Mucosa of rectum (tissue), 2 donors: Measurements from ENCODE around the gene C1QTNF12.
A peak's percentile ranks its signal among the peaks of the same experiment; 100 is the strongest.

Experiments
- H3K27ac ChIP-seq, 2 donors: one replicate each; pipeline ENCODE4 v1.7.0; 2013; ENCODE audit warnings: inconsistent platforms in 2 of 2, low read depth in 2 of 2, low read length in 2 of 2
- H3K27me3 ChIP-seq, 2 donors: one replicate each; pipeline ENCODE4 v1.7.0; 2013; ENCODE audit warnings: low read length in 2 of 2; ENCODE audit not compliant: control insufficient read depth in 2 of 2, insufficient read depth in 2 of 2
- H3K36me3 ChIP-seq, 2 donors: one replicate each; pipeline ENCODE4 v1.7.0; 2013; ENCODE audit warnings: low read length in 2 of 2; ENCODE audit not compliant: control insufficient read depth in 2 of 2, insufficient read depth in 2 of 2
- H3K4me1 ChIP-seq, 2 donors: one replicate each; pipeline ENCODE4 v1.7.0; 2013; ENCODE audit warnings: low read length in 2 of 2, mild to moderate bottlenecking in 1 of 2; ENCODE audit not compliant: control insufficient read depth in 2 of 2, insufficient read depth in 2 of 2
- H3K4me3 ChIP-seq, 2 donors: one replicate each; pipeline ENCODE4 v1.7.0; 2013; ENCODE audit warnings: low read length in 2 of 2
- H3K9ac ChIP-seq, 2 donors: one replicate each; pipeline ENCODE4 v1.7.0; 2013; ENCODE audit warnings: low read length in 2 of 2, low read depth in 1 of 2, mild to moderate bottlenecking in 1 of 2
- H3K9me3 ChIP-seq, 2 donors: one replicate each; pipeline ENCODE4 v1.7.0; 2013; ENCODE audit warnings: low read length in 2 of 2; ENCODE audit not compliant: control insufficient read depth in 2 of 2
- donor health status: healthy.
- donor health status: Normal muscosa, but diverticular disease.

Gene C1QTNF12

GRCh38 chr1:1206376-1206965 lies 40.1 kb downstream of the C1QTNF12 start, which contains the start of gene TNFRSF18:
Gene TNFRSF18 (minus strand): TSS chr1:1206592. CDS start chr1:1206571, 21 bp downstream.
- peaks cover 14 to 38% of the 10 kb centered on the region in 2 donors for H3K27me3 ChIP-seq
- H3K36me3 ChIP-seq: no peaks in the 10 kb centered on the region
- no peaks in the 10 kb centered on the region for H3K9me3 ChIP-seq
- H3K27ac ChIP-seq: peak within 1 kb of the TSS in 1 of 2 donors; percentile 32
- H3K9ac ChIP-seq: peak within 1 kb of the TSS in 1 of 2 donors; percentile 33
- peak within 1 kb of the TSS; percentile 5 to 37 for H3K4me3 ChIP-seq
- peaks cover 9 to 14% of the 10 kb centered on the region in 2 donors for H3K4me1 ChIP-seq

- Histone ChIP-seq H3K9me3 (no peaks in the 10 kb centered on the region), H3K4me1 (peaks cover 9 to 14% of the 10 kb centered on the region in 2 donors), H3K4me3 (peak overlapping the region in 1 of 2 donors; percentile 26), H3K27me3 (peaks cover 14 to 38% of the 10 kb centered on the region in 2 donors), H3K27ac (no peak overlapping the region), H3K9ac (peak overlapping the region in 1 of 2 donors; percentile 33), H3K36me3 (no peaks in the 10 kb centered on the region)
Observed at GRCh38 chr1:1205769-1206375, 40.6 kb downstream of the C1QTNF12 start.

GRCh38 chr1:1204998-1205768 lies 41.3 kb downstream of the C1QTNF12 start:
- peaks cover 14 to 35% of the 10 kb centered on the region in 2 donors for H3K27me3 ChIP-seq
- no peak overlapping the region for H3K9ac ChIP-seq
- no peak overlapping the region for H3K27ac ChIP-seq
- peak overlapping the region in 1 of 2 donors; percentile 26 for H3K4me3 ChIP-seq
- H3K36me3 ChIP-seq: no peaks in the 10 kb centered on the region
- H3K9me3 ChIP-seq: no peaks in the 10 kb centered on the region
- peaks cover 9 to 14% of the 10 kb centered on the region in 2 donors for H3K4me1 ChIP-seq

- H3K4me3 ChIP-seq: no peak overlapping the region
- H3K9me3 ChIP-seq: no peaks in the 10 kb centered on the region
- peaks cover 13 to 35% of the 10 kb centered on the region in 2 donors for H3K27me3 ChIP-seq
- H3K27ac ChIP-seq: no peak overlapping the region
- H3K9ac ChIP-seq: no peak overlapping the region
- H3K36me3 ChIP-seq: no peaks in the 10 kb centered on the region
- H3K4me1 ChIP-seq: peaks cover 9 to 14% of the 10 kb centered on the region in 2 donors
Observed at GRCh38 chr1:1204425-1204920, 42.0 kb downstream of the C1QTNF12 start.

- Histone ChIP-seq H3K27me3 (peaks cover 13 to 34% of the 10 kb centered on the region in 2 donors), H3K9ac (no peak overlapping the region), H3K36me3 (no peaks in the 10 kb centered on the region)
Observed at GRCh38 chr1:1203561-1204424, 42.7 kb downstream of the C1QTNF12 start.

GRCh38 chr1:1202831-1203560 lies 43.5 kb downstream of the C1QTNF12 start:
- H3K4me3 ChIP-seq: no peak overlapping the region
- no peak overlapping the region for H3K9ac ChIP-seq
- no peak overlapping the region for H3K27ac ChIP-seq
- no peaks in the 10 kb centered on the region for H3K9me3 ChIP-seq
- H3K27me3 ChIP-seq: peaks cover 13 to 31% of the 10 kb centered on the region in 2 donors
- H3K36me3 ChIP-seq: no peaks in the 10 kb centered on the region
- peaks cover 5 to 8% of the 10 kb centered on the region in 2 donors for H3K4me1 ChIP-seq

More at GRCh38 chr1:1203561-1204424, 42.7 kb downstream of the C1QTNF12 start:
- Histone ChIP-seq H3K9me3 (no peaks in the 10 kb centered on the region), H3K4me3 (no peak overlapping the region), H3K4me1 (peaks cover 9 to 14% of the 10 kb centered on the region in 2 donors), H3K27ac (no peak overlapping the region)

GRCh38 chr1:1200876-1201810 lies 45.4 kb downstream of the C1QTNF12 start:
- Histone ChIP-seq H3K27ac (no peak overlapping the region), H3K4me3 (no peak overlapping the region), H3K9me3 (no peaks in the 10 kb centered on the region), H3K36me3 (no peaks in the 10 kb centered on the region), H3K27me3 (peaks cover 6 to 19% of the 10 kb centered on the region in 2 donors), H3K9ac (no peak overlapping the region), H3K4me1 (peaks cover 3 to 5% of the 10 kb centered on the region in 2 donors)

- no peaks in the 10 kb centered on the region for H3K4me1 ChIP-seq
- H3K27me3 ChIP-seq: peaks cover 3 to 10% of the 10 kb centered on the region in 2 donors
- H3K9me3 ChIP-seq: no peaks in the 10 kb centered on the region
- no peak overlapping the region for H3K27ac ChIP-seq
- H3K9ac ChIP-seq: no peak overlapping the region
- no peak overlapping the region for H3K4me3 ChIP-seq
- H3K36me3 ChIP-seq: no peaks in the 10 kb centered on the region
Observed at GRCh38 chr1:1199961-1200875, 46.3 kb downstream of the C1QTNF12 start.
